Loucy (cell line): ENCODE results near the gene ATP11A.

Source experiments
- H2AFZ ChIP-seq: fragments of 200-600 bp; sonication (generic); 2 replicates; pipeline ENCODE4 v1.6.0; 2016; ENCODE audit warnings: antibody characterized with exemption, mild to moderate bottlenecking, low read length, moderate library complexity
- H3F3A ChIP-seq: fragments of 200-600 bp; 2 replicates; pipeline ENCODE4 v1.6.0; 2016; ENCODE audit warnings: antibody characterized with exemption, low read depth, mild to moderate bottlenecking
- H3K27me3 ChIP-seq: fragments of 200-600 bp; sonication (generic); 2 replicates; pipeline ENCODE4 v1.6.1; 2014; ENCODE audit warnings: low read length, mild to moderate bottlenecking; ENCODE audit not compliant: insufficient read depth, poor library complexity, severe bottlenecking
- H3K36me3 ChIP-seq: fragments of 200-600 bp; sonication (generic); 2 replicates; pipeline ENCODE4 v1.6.1; 2016; ENCODE audit warnings: low read length; ENCODE audit not compliant: insufficient read depth
- H3K4me1 ChIP-seq: fragments of 200-600 bp; sonication (generic); 2 replicates; pipeline ENCODE4 v1.5.1; 2014; ENCODE audit warnings: low read length, mild to moderate bottlenecking; ENCODE audit not compliant: insufficient read depth, poor library complexity, severe bottlenecking
- H3K4me2 ChIP-seq: fragments of 200-600 bp; sonication (generic); 2 replicates; pipeline ENCODE4 v1.6.0; 2014; ENCODE audit warnings: antibody characterized with exemption, low read length, low read depth, mild to moderate bottlenecking; ENCODE audit not compliant: poor library complexity, severe bottlenecking
- H3K4me3 ChIP-seq: fragments of 200-600 bp; sonication (generic); 2 replicates; pipeline ENCODE4 v1.5.1; 2014; ENCODE audit warnings: low read length, mild to moderate bottlenecking, mixed read lengths; ENCODE audit not compliant: poor library complexity, severe bottlenecking
- H3K79me2 ChIP-seq: fragments of 200-600 bp; sonication (generic); 2 replicates; pipeline ENCODE4 v1.6.1; 2014; ENCODE audit warnings: low read length; ENCODE audit not compliant: insufficient read depth
- H3K9ac ChIP-seq: fragments of 200-600 bp; sonication (generic); 2 replicates; pipeline ENCODE4 v1.6.0; 2014; ENCODE audit warnings: mild to moderate bottlenecking, low read depth, low read length, moderate library complexity; ENCODE audit not compliant: poor library complexity, severe bottlenecking
- H3K9me2 ChIP-seq: fragments of 200-600 bp; sonication (generic); replicated peaks from 2 replicates; pipeline ENCODE4 v1.6.1; 2016; ENCODE audit warnings: low read depth, low read length, mixed read lengths
- H3K9me3 ChIP-seq: fragments of 200-600 bp; sonication (generic); 2 replicates; pipeline ENCODE4 v1.6.1; 2014; ENCODE audit warnings: mild to moderate bottlenecking, antibody characterized with exemption, low read length, low read depth; ENCODE audit not compliant: insufficient read depth
- H4K20me1 ChIP-seq: fragments of 200-600 bp; sonication (generic); 2 replicates; pipeline ENCODE4 v1.6.0; 2014; ENCODE audit warnings: antibody characterized with exemption, low read length, mild to moderate bottlenecking; ENCODE audit not compliant: insufficient read depth, poor library complexity, severe bottlenecking
- EZH2phosphoT487 ChIP-seq: fragments of 200-600 bp; IDR thresholded peaks from 2 replicates; pipeline ENCODE4 v1.6.1; 2018; ENCODE audit warnings: antibody characterized with exemption, mild to moderate bottlenecking, moderate library complexity, borderline replicate concordance
- TF ChIP-seq, protein P1 (sequence below): fragments of 200-600 bp; sonication (generic); conservative IDR thresholded peaks from 2 replicates; pipeline ENCODE4 v1.5.1; 2014; ENCODE audit warnings: mild to moderate bottlenecking, antibody characterized with exemption, low read length

The ATP11A gene

DNA sequence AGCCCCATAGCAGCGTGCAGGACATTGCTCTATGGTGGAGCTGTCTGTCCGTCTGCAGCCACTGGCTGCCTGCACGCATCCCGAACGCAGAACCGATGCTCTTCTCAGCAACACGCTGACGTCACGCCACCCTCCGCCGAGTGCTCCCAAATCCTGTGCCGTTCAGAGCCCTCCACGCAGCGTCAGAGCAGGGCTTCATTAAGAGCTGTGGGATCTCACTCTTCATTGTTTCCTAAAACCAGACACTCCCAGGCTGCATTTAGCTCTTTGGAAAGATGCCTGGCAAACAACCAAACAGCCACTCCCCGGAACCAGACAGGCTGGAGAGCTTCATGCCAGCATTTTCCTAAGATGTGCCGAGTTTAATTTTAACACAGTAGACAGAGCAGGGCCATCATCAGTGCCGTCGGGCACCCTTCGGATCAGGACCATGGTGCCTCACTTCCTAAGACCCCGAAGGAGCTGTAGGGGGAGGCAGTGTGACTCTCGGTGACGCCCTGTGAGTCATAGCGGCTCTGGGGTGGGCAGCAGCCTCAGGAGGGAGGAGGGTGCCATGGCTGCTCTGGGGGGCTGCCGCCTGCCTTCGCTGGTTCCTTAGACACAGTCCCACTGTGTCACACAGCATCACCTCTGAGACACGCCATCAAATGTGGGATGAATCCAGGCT, 147.7 kb downstream of the ATP11A start:
- H3K4me2 ChIP-seq, result no peak overlapping the region
- H3K9ac ChIP-seq, result no peak overlapping the region
- no peaks in the 10 kb centered on the region for H3F3A ChIP-seq
- no peaks in the 10 kb centered on the region for H3K27me3 ChIP-seq
- H4K20me1 ChIP-seq, result no peaks in the 10 kb centered on the region
- no peak overlapping the region for H3K4me3 ChIP-seq
- H3K36me3 ChIP-seq, result peaks cover 10% of the 10 kb centered on the region; the same call in 1 of the 2 replicates
- H3K9me3 ChIP-seq, result no peaks in the 10 kb centered on the region
- no peaks in the 10 kb centered on the region for H3K4me1 ChIP-seq
- H2AFZ ChIP-seq, result no peak overlapping the region
- no peaks in the 10 kb centered on the region for H3K79me2 ChIP-seq
- no peaks in the 10 kb centered on the region for H3K9me2 ChIP-seq
- no peak for TF ChIP-seq EZH2phosphoT487
- TF ChIP-seq, protein P1, sequence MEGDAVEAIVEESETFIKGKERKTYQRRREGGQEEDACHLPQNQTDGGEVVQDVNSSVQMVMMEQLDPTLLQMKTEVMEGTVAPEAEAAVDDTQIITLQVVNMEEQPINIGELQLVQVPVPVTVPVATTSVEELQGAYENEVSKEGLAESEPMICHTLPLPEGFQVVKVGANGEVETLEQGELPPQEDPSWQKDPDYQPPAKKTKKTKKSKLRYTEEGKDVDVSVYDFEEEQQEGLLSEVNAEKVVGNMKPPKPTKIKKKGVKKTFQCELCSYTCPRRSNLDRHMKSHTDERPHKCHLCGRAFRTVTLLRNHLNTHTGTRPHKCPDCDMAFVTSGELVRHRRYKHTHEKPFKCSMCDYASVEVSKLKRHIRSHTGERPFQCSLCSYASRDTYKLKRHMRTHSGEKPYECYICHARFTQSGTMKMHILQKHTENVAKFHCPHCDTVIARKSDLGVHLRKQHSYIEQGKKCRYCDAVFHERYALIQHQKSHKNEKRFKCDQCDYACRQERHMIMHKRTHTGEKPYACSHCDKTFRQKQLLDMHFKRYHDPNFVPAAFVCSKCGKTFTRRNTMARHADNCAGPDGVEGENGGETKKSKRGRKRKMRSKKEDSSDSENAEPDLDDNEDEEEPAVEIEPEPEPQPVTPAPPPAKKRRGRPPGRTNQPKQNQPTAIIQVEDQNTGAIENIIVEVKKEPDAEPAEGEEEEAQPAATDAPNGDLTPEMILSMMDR, result no peak

DNA sequence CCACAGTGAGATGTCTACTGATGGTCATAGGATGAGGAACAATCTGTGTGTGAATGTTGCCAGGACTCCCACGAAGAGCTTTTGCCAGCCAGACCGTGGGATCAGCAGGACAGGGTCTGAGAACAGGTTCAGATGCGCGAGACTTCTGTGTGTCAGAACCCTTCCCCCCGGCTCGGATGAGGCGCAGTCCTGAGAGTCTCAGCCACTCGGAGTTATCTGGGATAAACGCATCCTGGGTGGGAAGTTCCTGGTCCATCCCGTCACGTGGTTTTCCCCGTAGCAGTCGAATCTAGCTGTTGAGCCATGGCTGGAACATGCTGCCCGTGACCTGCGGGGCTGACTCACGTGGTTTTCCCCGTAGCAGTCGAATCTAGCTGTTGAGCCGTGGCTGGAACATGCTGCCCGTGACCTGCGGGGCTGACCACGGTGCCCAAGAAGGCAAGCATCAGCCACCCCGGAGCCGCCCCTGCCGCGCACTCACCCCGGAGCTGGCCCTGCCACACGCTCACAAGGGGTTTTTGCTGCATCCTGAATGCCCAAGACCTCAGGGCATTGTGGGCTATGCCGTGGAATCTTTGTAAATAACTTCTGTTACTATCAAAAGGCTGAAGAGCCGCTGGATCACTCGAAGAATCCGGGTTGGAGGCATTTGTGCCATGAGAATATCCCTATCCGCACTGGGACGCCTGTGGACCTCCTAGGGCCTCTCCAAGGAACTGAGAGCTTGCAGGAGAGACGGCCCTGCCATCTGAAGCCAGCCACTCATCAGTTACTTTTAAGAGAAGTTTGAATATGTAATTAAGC, 148.4 kb downstream of the ATP11A start:
- H3K36me3 ChIP-seq, result peaks cover 2% of the 10 kb centered on the region; the same call in 1 of the 2 replicates
- no peaks in the 10 kb centered on the region for H3K79me2 ChIP-seq
- no peaks in the 10 kb centered on the region for H4K20me1 ChIP-seq
- no peaks in the 10 kb centered on the region for H3K27me3 ChIP-seq
- no peak for TF ChIP-seq EZH2phosphoT487
- TF ChIP-seq, protein P1, result no peak
- no peaks in the 10 kb centered on the region for H3K4me1 ChIP-seq
- H3K9me2 ChIP-seq, result no peaks in the 10 kb centered on the region
- no peak overlapping the region for H3K4me2 ChIP-seq
- no peaks in the 10 kb centered on the region for H3F3A ChIP-seq
- no peak overlapping the region for H3K4me3 ChIP-seq
- H3K9ac ChIP-seq, result no peak overlapping the region
- no peak overlapping the region for H2AFZ ChIP-seq
- no peaks in the 10 kb centered on the region for H3K9me3 ChIP-seq

DNA sequence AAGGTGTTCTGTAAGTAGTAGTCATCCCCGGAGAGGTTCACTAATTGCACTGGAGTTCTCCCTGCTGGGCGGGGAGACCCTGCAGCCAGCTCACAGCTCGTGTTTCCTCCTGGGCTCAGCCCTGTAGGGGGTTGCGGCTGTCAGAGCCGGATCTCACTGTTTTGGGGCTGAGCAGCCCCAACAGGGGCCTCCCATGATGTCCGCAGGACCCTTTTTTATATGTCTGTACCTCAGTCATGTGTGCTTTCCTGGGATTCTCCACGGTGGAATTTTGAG, 148.9 kb downstream of the ATP11A start:
- Histone ChIP-seq H3K9me2 (no peaks in the 10 kb centered on the region), H4K20me1 (no peaks in the 10 kb centered on the region), H3K9me3 (no peaks in the 10 kb centered on the region), H3K4me2 (no peak overlapping the region), H3K27me3 (no peaks in the 10 kb centered on the region), H3K9ac (no peak overlapping the region), H3K4me1 (no peaks in the 10 kb centered on the region), H3K79me2 (no peaks in the 10 kb centered on the region), H3K36me3 (no peaks in the 10 kb centered on the region; the same call in 1 of the 2 replicates), H2AFZ (no peak overlapping the region), H3F3A (no peaks in the 10 kb centered on the region), H3K4me3 (no peak overlapping the region)
- TF ChIP-seq, protein P1, result no peak
- TF ChIP-seq EZH2phosphoT487, result no peak
